Measurements from ENCODE around the gene C10orf120. TPM values are rescaled to one million over a fixed set of nuclear protein-coding genes. Genes with fewer than 3 reads are reported as not detected.

The C10orf120 gene
- total RNA-seq, 1 donor from 2014 or later = not detected

Other genes starting within 250 kb of the C10orf120 start
- gene ARMS2, start 245.2 kb downstream of the C10orf120 start, total RNA-seq = 0.92 TPM
- 104 TPM for gene HTRA1, start 238.3 kb downstream of the C10orf120 start, total RNA-seq
- gene DMBT1, start 139.1 kb downstream of the C10orf120 start, total RNA-seq = 0.08 TPM
- gene CUZD1, start 146.0 kb upstream of the C10orf120 start, total RNA-seq = 0.35 TPM
- gene FAM24B, start 179.7 kb upstream of the C10orf120 start, total RNA-seq = 0.43 TPM
- not detected for gene FAM24A, start 210.8 kb upstream of the C10orf120 start, total RNA-seq